ENCODE measurements around the gene RPS6KB1.

RPS6KB1 gene

GRCh38 chr17:59893676-59894100 is 767 bp downstream of the RPS6KB1 start:
- H3K27ac ChIP-seq (ENCODE audit: low read depth, low read length), result peak overlapping the region; percentile 56; the same call in 1 of the 2 replicates
- H3F3A ChIP-seq (ENCODE audit: insufficient read depth), result no peaks in the 10 kb centered on the region
- H4K20me1 ChIP-seq (ENCODE audit: low read depth, low read length), result peaks cover 8% of the 10 kb centered on the region; the same call in 1 of the 2 replicates
- H3K79me2 ChIP-seq (ENCODE audit: insufficient read depth, low read length), result peaks cover 72% of the 10 kb centered on the region
- peak overlapping the region; percentile 87 for H3K9ac ChIP-seq (ENCODE audit: low read length)
- no peaks in the 10 kb centered on the region for H3K27me3 ChIP-seq (ENCODE audit: low read length)
- H3K36me3 ChIP-seq (ENCODE audit: low read length), result no peaks in the 10 kb centered on the region
- no peaks in the 10 kb centered on the region for H3K9me2 ChIP-seq (replicated peaks; ENCODE audit: insufficient read depth, low read length)
- peak overlapping the region; percentile 68 for H3K4me2 ChIP-seq (ENCODE audit: low read depth, low read length, poor library complexity, severe bottlenecking)
- H3K9me3 ChIP-seq (ENCODE audit: insufficient read depth, low read length), result no peaks in the 10 kb centered on the region
- TF ChIP-seq CTCF (IDR thresholded peaks at IDR 0.05; ENCODE audit: insufficient read depth, low read length, poor library complexity, severe bottlenecking) (no peak), EZH2phosphoT487 (conservative IDR thresholded peaks at IDR 0.05; ENCODE audit: low read length) (no peak)
- H2AFZ ChIP-seq (ENCODE audit: low read depth, low read length, severe bottlenecking), result peak overlapping the region; percentile 91
- peak overlapping the region; percentile 69 for H3K4me3 ChIP-seq (ENCODE audit: insufficient read depth, low read length, poor library complexity, severe bottlenecking)

- Histone ChIP-seq H3K9me3 (ENCODE audit: insufficient read depth, low read length) (no peaks in the 10 kb centered on the region), H3K27ac (ENCODE audit: low read depth, low read length) (no peak overlapping the region), H3K79me2 (ENCODE audit: insufficient read depth, low read length) (peaks cover 91% of the 10 kb centered on the region), H3K4me3 (ENCODE audit: insufficient read depth, low read length, poor library complexity, severe bottlenecking) (no peak overlapping the region), H3K9ac (ENCODE audit: low read length) (no peak overlapping the region), H3K27me3 (ENCODE audit: low read length) (no peaks in the 10 kb centered on the region), H3K36me3 (ENCODE audit: low read length) (no peaks in the 10 kb centered on the region), H3F3A (ENCODE audit: insufficient read depth) (0 out of 2 replicates have a peak, but pooled peaks cover 6% of the 10 kb centered on the region), H2AFZ (ENCODE audit: low read depth, low read length, severe bottlenecking) (no peak overlapping the region), H3K4me2 (ENCODE audit: low read depth, low read length, poor library complexity, severe bottlenecking) (no peak overlapping the region), H4K20me1 (ENCODE audit: low read depth, low read length) (peaks cover 8% of the 10 kb centered on the region; the same call in 1 of the 2 replicates), H3K9me2 (replicated peaks; ENCODE audit: insufficient read depth, low read length) (no peaks in the 10 kb centered on the region)
- TF ChIP-seq EZH2phosphoT487 (conservative IDR thresholded peaks at IDR 0.05; ENCODE audit: low read length) (no peak), CTCF (IDR thresholded peaks at IDR 0.05; ENCODE audit: insufficient read depth, low read length, poor library complexity, severe bottlenecking) (no peak)
These were observed 4.2 kb downstream of the RPS6KB1 start for GRCh38 chr17:59897090-59897489.

GRCh38 chr17:59899099-59899498 is 6.2 kb downstream of the RPS6KB1 start:
- H3K27me3 ChIP-seq (ENCODE audit: low read length), result no peaks in the 10 kb centered on the region
- no peak overlapping the region for H3K9ac ChIP-seq (ENCODE audit: low read length)
- no peak overlapping the region for H3K4me3 ChIP-seq (ENCODE audit: insufficient read depth, low read length, poor library complexity, severe bottlenecking)
- no peak overlapping the region for H3K4me2 ChIP-seq (ENCODE audit: low read depth, low read length, poor library complexity, severe bottlenecking)
- no peaks in the 10 kb centered on the region for H3K9me3 ChIP-seq (ENCODE audit: insufficient read depth, low read length)
- H4K20me1 ChIP-seq (ENCODE audit: low read depth, low read length), result peaks cover 4% of the 10 kb centered on the region; the same call in 1 of the 2 replicates
- H3K36me3 ChIP-seq (ENCODE audit: low read length), result no peaks in the 10 kb centered on the region
- peaks cover 91% of the 10 kb centered on the region for H3K79me2 ChIP-seq (ENCODE audit: insufficient read depth, low read length)
- 0 out of 2 replicates have a peak, but pooled peaks cover 6% of the 10 kb centered on the region for H3F3A ChIP-seq (ENCODE audit: insufficient read depth)
- H2AFZ ChIP-seq (ENCODE audit: low read depth, low read length, severe bottlenecking), result no peak overlapping the region
- TF ChIP-seq EZH2phosphoT487 (conservative IDR thresholded peaks at IDR 0.05; ENCODE audit: low read length) (no peak), CTCF (IDR thresholded peaks at IDR 0.05; ENCODE audit: insufficient read depth, low read length, poor library complexity, severe bottlenecking) (no peak)
- no peak overlapping the region for H3K27ac ChIP-seq (ENCODE audit: low read depth, low read length)
- H3K9me2 ChIP-seq (replicated peaks; ENCODE audit: insufficient read depth, low read length), result no peaks in the 10 kb centered on the region
